GM19372 (cell line): ENCODE results near the gene BTG4.

ENCODE experiments used
- ATAC-seq: cut with Tn5 transposase; IDR thresholded peaks from one replicate; pipeline ENCODE4 v1.9.1; 2021; ENCODE audit warnings: mild to moderate bottlenecking, low read depth, moderate library complexity; ENCODE audit not compliant: unreplicated experiment

Gene BTG4

DNA sequence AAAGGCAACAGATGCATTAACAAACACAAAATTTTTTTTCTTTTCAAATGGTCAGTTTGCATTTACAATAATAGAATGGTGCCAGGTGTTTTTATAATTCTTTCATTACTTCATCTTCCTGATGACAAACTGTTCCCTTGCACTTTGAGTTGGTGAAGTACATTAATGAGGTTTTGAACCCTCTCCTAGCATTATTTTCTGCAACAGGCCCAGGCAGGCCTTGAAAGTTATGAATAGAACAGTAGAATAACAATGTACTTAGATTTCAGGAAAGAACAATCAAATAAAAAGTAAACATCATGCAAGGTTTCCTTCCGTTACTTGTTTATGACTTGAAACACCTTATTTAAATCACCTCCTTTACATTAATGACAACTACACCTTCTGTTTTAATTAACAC is 9.6 kb downstream of the BTG4 start:
- ATAC-seq = no peak

DNA sequence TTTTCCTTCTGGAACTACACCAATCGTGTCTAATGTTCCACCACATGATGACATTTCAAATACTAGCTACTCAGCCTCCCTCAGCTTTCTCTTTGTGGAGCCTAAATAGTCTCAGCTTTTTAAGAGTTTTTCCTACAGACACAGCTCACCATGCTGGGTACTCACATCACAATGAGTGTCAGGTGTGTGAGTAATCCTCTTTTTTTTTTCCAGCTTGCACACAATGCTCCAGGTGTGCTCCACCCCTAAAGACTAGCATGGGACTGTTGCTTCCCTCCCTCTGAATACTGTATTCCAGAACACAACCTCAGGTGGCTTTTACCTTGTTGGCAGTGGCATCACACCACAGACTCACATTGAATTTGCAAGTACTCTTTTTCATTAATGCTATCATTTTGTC is 11.7 kb downstream of the BTG4 start:
- no peak for ATAC-seq

DNA sequence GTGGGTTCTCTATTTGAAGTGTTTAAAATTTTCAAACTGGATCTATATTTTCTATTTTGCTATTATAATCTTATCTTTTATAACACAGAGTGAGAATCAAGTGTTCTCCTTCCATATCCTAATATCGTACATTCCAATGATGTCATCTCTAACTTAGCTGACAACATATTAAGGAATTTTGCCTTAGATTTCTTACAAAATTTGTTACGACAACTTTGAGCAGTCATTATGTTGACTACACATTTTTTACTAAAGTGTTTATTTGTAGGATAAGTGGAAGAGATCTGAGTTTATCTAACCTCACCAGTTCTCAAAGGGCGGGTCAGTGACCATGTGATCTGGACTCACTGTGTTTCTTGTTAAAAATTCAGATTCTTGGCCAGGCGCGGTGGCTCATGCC is 12.7 kb downstream of the BTG4 start:
- no peak for ATAC-seq

DNA sequence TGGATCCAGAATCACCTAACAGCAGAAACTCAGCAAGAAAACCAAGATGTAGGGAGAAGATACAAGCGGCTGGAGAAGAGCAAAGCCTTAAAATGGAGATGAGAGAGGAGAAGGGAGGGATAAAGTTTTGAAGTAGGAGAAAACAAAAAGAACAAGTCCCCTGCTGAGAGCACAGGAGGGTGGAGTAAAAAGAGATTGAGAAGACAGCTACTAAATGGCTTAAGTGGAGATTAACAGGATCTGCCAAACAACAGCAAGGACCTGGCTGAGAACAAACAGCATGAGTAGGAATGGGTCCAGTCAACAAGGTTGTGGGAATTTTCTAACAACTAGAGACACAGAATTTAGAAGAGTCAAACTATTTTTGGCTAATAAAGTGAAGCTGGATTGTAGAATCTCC is 18.1 kb downstream of the BTG4 start:
- ATAC-seq = no peak

DNA sequence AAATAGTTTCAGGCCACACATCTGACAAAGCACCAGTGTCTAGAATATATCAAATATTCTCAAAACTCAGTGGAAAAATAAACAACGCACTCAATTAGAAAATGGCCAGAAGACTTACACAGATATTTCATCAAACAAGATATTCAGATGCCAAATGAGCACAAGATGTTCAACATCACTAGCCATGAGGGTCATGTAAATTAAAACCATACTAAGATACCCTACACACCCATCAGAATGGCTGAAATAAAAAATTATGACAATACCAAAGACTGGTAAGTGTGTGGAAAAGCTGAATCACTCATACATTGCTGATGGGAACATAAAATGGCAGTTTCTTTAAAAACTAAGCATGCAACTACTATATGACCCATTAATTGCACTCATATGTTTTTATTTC is 21.7 kb downstream of the BTG4 start:
- no peak for ATAC-seq

DNA sequence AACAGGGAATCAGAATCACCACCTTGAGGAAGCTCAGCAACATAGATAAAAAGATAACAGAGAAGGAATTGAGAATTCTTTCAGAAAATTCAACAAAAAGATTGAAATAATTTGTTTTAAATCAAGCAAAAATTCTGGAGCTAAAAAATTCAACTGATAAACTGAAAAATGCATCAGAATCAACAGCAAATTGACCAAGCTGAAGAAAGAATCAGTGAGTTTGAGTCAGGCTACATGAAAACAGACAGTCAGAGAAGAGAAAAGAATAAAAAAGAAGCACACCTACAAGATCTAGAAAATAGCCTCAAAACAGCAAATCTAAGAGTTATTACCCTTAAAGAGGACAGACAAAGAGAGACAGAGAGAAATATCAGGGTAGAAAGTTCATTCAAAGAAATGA is 28.8 kb downstream of the BTG4 start:
- ATAC-seq = no peak

DNA sequence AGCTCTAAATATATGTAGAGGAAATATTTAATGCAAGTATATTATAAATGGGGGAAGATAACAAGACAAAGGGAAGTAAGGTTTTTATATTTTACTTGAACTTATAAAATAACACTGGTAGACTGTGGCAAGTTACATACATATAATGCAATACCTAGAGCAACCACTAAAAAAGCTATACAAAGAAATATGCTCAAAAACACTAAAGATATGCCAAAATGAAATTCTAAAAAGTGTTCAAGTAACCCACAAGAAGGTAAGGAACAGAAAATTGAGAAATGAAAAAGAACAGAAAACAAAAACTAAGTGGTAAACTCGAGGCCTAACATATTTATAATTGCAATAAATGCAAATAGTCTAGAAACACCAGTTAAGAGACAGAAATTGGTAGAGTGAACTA is 32.5 kb downstream of the BTG4 start:
- ATAC-seq = no peak

DNA sequence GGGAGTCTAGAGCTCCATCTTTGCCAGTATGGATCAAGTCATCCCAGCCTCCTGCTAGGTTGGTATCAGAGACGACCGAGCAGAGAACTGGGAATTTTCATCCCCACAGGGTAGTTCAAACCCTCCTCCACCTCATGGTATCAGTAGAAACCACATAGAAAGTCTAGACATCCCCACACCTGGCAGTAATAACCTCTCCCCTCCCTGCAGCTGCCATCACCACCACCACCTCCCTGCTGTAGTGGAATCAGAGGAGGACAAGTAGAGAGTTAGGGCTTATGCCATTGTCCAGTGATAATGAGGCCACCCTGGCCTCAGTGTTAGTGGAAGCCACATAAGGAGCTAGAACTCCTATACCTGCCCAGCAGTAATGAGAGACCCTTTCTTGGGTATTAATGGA is 34.3 kb downstream of the BTG4 start:
- ATAC-seq = no peak

DNA sequence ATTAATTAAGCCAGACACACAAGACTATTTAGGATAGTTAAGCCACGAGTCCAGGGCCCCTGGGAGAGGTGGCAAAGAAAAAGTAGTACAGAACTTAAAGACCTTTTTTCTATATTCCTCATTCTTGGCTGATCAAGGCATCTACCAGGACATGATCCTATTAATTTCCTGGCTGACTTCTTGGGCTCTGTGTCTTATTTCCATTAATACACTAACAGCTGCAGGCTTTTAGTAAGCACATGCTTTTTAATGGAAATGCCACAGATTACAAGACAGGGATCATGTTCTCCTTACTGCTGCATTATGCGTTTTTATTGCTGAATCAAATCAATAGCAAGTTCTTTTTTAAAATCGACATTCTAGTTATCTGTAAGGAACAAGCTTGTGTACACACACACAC is 35.2 kb downstream of the BTG4 start:
- ATAC-seq = no peak

DNA sequence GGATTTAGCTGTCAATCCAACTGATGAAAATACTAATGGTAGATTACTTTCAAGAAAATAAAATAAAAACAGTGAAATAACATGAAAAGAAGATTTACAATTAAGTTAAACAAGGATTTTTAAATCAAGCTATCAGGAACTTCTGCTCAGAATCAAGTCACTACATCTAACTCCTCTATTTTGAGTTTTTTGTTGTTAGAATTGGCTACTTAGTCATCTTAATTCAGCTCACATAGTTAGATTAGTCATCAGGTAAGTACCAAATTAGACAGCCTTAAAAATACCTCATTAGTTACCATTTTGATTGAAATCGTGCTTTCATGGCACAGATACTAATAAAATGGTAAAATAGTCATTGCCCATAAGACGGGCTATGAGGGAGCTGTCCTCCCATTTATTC is 35.8 kb downstream of the BTG4 start:
- ATAC-seq = no peak

DNA sequence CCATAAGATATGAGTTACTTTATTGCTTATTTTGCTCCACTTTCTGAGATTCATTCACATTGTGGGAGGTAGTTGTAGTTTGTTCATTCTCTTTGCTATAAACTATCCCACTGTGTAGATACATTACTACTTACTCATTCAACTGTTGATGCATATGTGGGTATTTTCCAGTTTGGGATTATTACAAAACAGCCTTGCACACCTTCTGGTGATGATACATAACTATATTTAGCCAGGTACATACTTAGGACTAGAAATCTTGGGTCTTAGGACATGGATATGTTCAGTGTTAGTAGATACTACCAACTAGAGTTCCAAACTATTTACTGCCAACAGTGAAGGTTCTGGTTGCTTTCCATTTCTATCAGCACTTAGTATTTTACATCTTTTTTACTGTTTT is 37.8 kb downstream of the BTG4 start:
- ATAC-seq = no peak

DNA sequence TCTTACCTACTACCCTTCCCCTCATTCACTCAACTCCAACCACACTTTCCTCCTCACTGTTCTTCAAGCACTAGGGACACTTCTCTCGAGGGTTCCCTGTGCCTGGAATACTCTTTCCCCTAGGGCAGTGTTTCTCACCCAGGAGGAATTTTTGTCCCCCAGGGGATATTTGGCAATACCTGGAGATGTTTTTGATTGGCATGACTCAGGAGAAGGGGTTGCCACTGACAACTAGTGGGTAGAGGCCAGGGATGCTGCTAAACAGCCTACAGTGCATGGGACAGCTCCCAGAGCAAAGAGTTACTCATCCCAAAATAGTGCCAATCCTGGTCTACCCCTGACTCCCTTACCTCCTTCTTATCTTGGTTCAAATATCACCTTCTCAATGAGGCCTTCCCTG is 40.0 kb downstream of the BTG4 start:
- ATAC-seq = no peak

DNA sequence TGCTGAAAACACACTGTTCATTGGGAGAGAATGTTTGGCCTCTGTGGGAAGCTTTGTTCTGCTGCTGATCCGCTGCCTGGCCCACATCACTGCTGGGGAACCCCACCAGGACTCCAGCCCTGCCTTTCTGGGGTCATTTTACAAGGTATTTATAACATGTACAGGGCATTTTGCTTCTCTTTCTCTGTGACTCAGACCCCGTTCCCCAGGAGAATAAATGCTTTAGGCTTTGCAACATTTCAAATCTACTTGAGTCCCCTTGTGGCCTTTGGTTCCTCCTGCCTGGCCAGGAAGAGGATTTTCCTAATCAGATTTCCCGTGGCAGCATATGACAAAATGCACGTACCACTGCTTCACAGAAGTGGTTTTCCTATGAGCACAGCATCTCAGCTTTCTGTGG is 43.0 kb downstream of the BTG4 start:
- ATAC-seq = no peak

DNA sequence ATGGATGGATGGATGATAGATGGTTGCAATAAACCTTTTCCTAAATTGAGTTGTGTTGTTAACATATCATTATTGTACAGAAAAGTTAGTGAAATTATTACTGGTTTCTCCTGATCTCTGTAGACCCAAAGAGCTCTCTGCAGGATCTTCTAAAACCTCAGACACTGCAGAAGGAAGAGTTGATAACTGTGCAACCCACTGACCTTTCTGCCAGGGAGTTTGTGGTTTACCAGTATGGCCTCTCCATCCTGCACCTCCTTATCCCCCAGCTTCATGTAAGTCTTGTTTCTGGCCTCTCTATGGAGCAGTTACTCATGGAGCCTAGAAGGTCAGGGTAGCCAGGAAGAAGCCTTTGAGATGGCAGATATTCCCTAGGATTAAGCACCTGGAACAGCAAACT is 45.6 kb downstream of the BTG4 start:
- ATAC-seq = no peak

DNA sequence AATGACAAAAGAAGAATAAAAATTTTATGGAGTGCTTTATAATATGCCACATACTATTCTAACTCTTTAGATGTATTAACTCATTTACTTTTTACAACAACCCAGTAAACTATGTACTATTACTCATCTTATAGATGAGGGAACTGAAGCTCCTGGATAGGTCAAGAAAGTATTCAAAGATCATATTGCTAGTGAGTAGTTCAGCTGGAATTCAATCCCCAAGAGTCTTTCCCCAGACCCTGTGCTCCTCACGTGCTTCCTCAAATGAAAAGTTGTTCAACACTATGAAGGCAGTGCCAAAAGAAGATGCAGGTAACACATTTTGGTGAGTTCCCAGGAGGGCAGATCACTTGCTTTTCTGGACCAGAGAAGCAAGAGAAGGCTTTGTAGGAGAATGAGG is 46.8 kb downstream of the BTG4 start:
- ATAC-seq = no peak

DNA sequence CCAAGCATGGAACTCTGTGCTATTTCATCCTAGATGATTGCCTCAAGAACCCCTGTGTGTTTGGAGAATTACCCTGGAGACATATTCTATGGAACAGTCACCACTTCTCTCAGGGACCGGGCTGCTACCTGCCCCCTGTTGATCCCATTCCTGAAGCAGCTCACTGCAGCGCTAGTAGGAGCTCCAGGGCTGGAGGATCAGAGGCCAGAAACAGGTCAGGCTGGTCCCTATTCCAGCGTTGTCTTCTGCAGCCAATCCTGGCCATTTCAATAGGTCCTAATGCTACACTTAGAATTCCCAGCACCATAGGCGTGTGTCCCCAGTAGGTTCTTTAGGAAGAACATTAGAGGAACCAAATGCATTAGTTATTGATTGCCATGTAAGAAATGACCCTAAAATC is 48.9 kb downstream of the BTG4 start:
- ATAC-seq = no peak

DNA sequence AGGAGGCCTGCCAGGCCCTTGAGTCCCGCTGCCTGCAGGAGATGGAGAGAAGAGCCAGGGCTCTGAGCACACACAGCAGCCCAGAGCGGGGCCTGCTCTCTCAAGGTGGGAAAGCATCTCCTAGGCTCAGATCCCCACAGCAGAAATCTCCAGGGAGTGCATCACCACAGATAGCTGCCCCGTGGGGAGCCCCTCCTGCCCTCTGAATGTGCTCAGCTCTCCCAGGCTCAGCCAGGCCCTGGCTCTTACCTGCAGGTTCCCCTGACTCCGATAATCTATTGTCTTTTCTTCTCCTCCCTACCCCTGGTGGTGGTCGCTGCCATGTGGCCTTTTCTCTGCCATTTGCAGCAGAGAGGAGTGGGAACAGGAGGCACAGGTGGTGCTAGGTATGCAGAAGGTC is 49.9 kb downstream of the BTG4 start:
- ATAC-seq = no peak

DNA sequence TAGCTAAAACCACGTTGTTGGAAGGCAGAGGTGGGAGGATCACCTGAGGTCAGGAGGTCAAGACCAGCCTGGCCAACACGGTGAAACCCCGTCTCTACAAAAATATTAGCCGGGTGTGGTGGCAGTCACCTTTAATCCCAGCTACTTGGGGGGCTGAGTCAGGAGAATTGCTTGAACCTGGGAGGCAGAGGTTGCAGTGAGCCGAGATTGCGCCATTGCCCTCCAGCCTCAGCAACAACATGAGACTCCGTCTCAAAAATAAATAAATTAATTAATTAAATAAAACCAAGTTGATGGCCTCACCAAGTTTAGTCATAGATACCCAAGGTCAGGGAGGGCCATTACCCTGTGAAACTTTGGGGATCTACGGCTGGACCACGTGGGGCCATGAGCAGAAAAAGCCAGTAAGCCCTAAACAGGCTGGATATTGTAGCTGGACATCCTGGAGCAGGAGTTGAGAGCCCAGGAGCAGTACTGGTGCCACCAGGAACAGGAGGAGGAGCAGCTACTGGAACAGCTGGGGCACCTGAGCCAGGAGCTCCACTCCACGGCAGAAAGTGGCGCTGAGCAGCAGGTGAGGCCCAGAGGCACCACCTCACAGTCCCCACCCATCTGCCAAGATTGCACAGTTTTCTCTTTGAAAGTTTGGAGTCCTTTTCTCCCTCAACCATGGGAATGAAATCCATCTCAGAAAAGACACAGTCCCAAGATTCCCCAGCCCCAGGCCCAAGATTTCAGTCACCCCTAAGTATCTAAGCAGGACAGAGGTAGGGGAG is 50.5 kb downstream of the BTG4 start:
- no peak for ATAC-seq

DNA sequence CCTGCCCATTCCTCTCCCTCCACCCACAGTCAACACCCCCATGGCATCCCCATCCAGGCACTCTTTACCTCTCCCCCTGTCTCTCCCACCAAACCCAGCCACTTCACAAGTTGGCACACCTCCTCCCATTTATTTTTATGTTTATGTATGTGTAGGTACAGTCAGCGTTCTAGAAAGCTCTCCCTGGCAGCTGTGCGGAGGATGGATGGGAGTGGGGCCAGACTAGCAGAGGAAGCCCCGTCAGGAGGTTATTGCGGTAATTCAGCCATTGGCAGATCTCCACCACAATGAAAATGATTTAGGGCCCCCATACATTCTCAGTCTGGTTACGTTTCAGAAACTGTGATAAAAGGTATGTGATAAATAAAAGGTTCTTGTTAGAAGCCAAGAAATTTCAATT is 51.3 kb downstream of the BTG4 start:
- ATAC-seq = no peak

DNA sequence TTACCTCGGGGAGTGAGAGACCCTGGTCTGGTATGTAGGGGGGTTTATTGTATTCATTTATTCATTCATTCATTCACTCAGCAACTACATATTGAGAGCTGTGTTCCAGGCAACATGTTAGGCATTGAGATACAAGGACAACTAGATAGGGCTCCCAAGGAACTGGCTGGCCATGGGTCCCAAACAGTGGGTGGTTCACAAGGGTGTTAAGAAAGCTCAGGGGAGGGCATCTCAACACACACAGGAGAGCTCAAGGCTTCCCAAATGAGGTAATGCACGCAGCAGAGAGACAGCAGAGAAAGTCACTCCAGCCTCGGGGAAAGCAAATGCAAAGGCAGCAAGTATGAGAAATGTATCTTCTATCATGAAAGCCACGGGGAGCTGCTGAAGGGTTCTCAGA is 51.8 kb downstream of the BTG4 start:
- no peak for ATAC-seq

DNA sequence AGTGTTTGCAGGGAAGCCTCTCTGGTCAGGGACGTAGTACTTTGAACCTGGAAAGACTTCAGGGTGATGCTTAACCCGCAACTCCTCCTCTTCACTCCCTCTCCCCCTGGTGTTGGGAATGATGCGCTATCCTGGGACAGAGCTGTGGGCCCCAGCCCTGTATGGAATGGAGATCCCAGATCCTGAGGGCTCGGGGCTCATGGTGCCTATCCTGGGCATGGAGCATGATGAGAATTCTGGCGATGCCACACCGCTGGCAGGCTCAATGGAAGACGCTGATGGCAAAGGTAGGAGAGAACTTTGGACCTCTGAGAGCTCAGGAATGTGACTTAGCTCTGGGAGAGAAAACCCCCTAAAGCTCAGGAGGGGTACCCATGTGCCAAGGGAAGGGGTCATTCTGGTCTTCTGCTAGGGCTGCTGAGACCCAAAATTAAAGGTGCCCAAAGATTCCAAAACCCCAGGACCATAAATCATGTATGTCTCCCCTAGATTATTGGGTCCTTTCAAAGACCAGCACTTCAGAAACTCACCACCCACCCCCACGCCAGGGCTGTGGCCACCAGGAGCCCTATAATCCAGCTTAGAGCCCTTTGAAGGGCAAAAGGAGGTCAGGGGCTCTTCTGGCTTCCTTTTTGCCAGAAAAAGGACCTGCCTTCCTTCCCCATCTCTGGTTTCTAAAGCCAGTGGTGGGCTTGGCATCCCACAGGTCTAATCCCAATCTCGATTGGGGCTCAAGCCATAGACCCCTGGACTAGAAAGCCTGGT is 52.5 kb downstream of the BTG4 start:
- ATAC-seq = no peak

DNA sequence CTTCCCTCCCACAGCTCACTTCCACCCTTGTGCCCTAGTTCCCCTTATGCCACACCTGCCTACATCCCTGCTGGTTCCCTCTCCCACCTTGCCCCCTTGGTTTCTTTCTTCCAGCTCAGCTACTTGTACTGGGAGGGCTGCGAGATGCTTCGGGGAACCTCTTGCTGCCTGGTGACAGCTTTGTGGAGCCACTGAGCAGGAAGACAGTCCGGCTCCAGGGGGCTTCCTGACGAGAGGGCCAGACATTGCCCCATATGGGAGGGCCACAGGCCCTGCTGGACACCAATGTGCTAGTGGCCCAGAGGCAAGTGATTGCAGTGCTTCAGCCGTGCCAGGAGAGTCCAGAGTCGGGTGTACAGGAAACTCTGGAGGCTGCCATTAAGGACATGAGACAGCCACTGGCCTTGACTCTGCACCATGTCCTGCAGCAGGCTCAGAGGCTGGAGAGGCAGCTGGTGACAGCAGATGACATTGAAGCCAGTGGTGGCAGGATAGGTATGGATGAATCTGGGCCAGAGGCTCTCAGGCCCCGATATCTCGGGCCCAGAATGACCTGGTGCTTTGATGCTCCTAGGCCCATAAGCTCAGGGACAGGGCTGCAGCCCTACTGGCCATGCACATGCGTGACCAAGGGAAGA is 54.3 kb downstream of the BTG4 start:
- ATAC-seq = no peak
